ENCODE results near the gene PLSCR1. TPM values are rescaled to one million over a fixed set of nuclear protein-coding genes. Genes with fewer than 3 reads are reported as not detected.

The PLSCR1 gene
- total and polyA plus RNA-seq, 9 of the 15 experiments (the other 6 are each of a cell fraction or from before 2014, with no cell fraction given): 40.6 to 122 (median 69.1) TPM

GRCh38 chr3:146542179-146542578, 2.2 kb downstream of the PLSCR1 start:
- in situ Hi-C loops (cut with MboI): no loop called here
- POLR2A ChIA-PET: interaction anchor here (1.9 kb wide), 1 partner anchor 8 kb away, joined by 6 read pairs; no protein-coding TSS in a partner anchor
- CTCF ChIA-PET (ENCODE audit: low intra/inter-chr PET ratio): no interaction called here
- Histone ChIP-seq H3K27ac (ENCODE audit: extremely low read depth, low read depth, low read length) (no peak overlapping the region; the same call in 2 of the 3 replicates), H4K20me1 (replicated peaks; ENCODE audit: control insufficient read depth, insufficient read depth, low read length) (0 out of 2 replicates have a peak, but pooled peaks cover 5% of the 10 kb centered on the region), H3K4me1 (replicated peaks in 1 of 2; ENCODE audit: control insufficient read depth in 2 of 2, insufficient read depth in 2 of 2, low read length in 2 of 2) (peaks cover 4 to 28% of the 10 kb centered on the region in 2 experiments; a peak in 4 of 5 replicates), H3K27me3 (ENCODE audit: control insufficient read depth in 2 of 2, insufficient read depth in 2 of 2, low read length in 2 of 2) (no peaks in the 10 kb centered on the region), H2AFZ (ENCODE audit: low read depth, low read length) (no peak overlapping the region), H3K9me3 (replicated peaks; ENCODE audit: control insufficient read depth, insufficient read depth, low read depth, low read length) (no peaks in the 10 kb centered on the region), H3K36me3 (ENCODE audit: control insufficient read depth, insufficient read depth, low read length) (peaks cover 30% of the 10 kb centered on the region), H3K9me1 (ENCODE audit: control insufficient read depth, insufficient read depth, low read length) (no peaks in the 10 kb centered on the region), H3K9ac (ENCODE audit: insufficient read depth in 1 of 2, low read depth in 2 of 2, low read length in 2 of 2) (peak overlapping the region; percentile 34 to 73; a peak in 3 of 4 replicates), H3K4me3 (peak overlapping the region; percentile 92), H3K4me2 (ENCODE audit: insufficient read depth, low read length) (peak overlapping the region; percentile 83), H3K79me2 (ENCODE audit: control insufficient read depth, insufficient read depth, low read length) (peaks cover 81% of the 10 kb centered on the region)
- DNase-seq (ENCODE audit: extremely low read depth in 1 of 4, low spot score in 3 of 4) (no peak), FAIRE-seq (no peak), ATAC-seq (peak; percentile 3; the same call in 2 of the 3 replicates)
- TF ChIP-seq XRCC4 (IDR thresholded peaks at IDR 0.05; ENCODE audit: extremely low read depth, insufficient read depth, insufficient read length) (no peak), ZNF232 (CRISPR knock-in tag; IDR thresholded peaks at IDR 0.05) (no peak), YBX1 (IDR thresholded peaks at IDR 0.05) (no peak), CEBPG (CRISPR knock-in tag; IDR thresholded peaks at IDR 0.05) (no peak), CEBPG (tag; conservative IDR thresholded peaks at IDR 0.05 in 1 of 2, IDR thresholded peaks at IDR 0.05 in 1 of 2) (peak; percentile 50 to 83), CEBPB (tag; IDR thresholded peaks at IDR 0.05) (peak; percentile 75)
- WGBS (ENCODE audit: insufficient coverage, low coverage, missing lambda C conversion rate): 0% methylated on average over 2 of the region's 2 CpGs
- intact Hi-C loops (cut with micrococcal nuclease): loop anchor here (5.0 kb wide), 1 partner anchor 35 kb away; no protein-coding TSS in a partner anchor
- no TSS peak for BruUV-seq (replicated peaks)

- H3K4me3 ChIP-seq: no peak overlapping the region; the same call in 1 of the 2 replicates
- H3K4me2 ChIP-seq (ENCODE audit: insufficient read depth, low read length): no peak overlapping the region
- ChIA-PET POLR2A (interaction anchor here (0.9 kb wide), 1 partner anchor 10 kb away, joined by 5 read pairs; no protein-coding TSS in a partner anchor), CTCF (ENCODE audit: low intra/inter-chr PET ratio) (no interaction called here)
- ATAC-seq: no peak
- intact Hi-C loops (cut with micrococcal nuclease): loop anchor here (5.0 kb wide), 1 partner anchor 34 kb away; no protein-coding TSS in a partner anchor
- no peak overlapping the region for H3K27ac ChIP-seq (ENCODE audit: extremely low read depth, low read depth, low read length)
- DNase-seq (ENCODE audit: extremely low read depth in 1 of 4, low spot score in 3 of 4): no peak
- no peak for FAIRE-seq
- 75% methylated on average over 1 of the region's 1 CpG for WGBS (ENCODE audit: insufficient coverage, low coverage, missing lambda C conversion rate)
- peaks cover 89% of the 10 kb centered on the region for H3K79me2 ChIP-seq (ENCODE audit: control insufficient read depth, insufficient read depth, low read length)
- no peaks in the 10 kb centered on the region for H3K9me3 ChIP-seq (replicated peaks; ENCODE audit: control insufficient read depth, insufficient read depth, low read depth, low read length)
- BruUV-seq (replicated peaks): no TSS peak
- H3K9ac ChIP-seq (ENCODE audit: insufficient read depth in 1 of 2, low read depth in 2 of 2, low read length in 2 of 2): no peak overlapping the region
- no peak overlapping the region for H2AFZ ChIP-seq (ENCODE audit: low read depth, low read length)
- peaks cover 4 to 27% of the 10 kb centered on the region in 2 experiments; a peak in 4 of 5 replicates for H3K4me1 ChIP-seq (replicated peaks in 1 of 2; ENCODE audit: control insufficient read depth in 2 of 2, insufficient read depth in 2 of 2, low read length in 2 of 2)
- H4K20me1 ChIP-seq (replicated peaks; ENCODE audit: control insufficient read depth, insufficient read depth, low read length): 0 out of 2 replicates have a peak, but pooled peaks cover 5% of the 10 kb centered on the region
- H3K36me3 ChIP-seq (ENCODE audit: control insufficient read depth, insufficient read depth, low read length): peaks cover 33% of the 10 kb centered on the region
- no peaks in the 10 kb centered on the region for H3K27me3 ChIP-seq (ENCODE audit: control insufficient read depth in 2 of 2, insufficient read depth in 2 of 2, low read length in 2 of 2)
- H3K9me1 ChIP-seq (ENCODE audit: control insufficient read depth, insufficient read depth, low read length): no peaks in the 10 kb centered on the region
- in situ Hi-C loops (cut with MboI): no loop called here
- TF ChIP-seq MAFG (tag; conservative IDR thresholded peaks at IDR 0.05): peak; percentile 73
- no peak for TF ChIP-seq SFPQ (IDR thresholded peaks at IDR 0.05; ENCODE audit: low read depth, low read length)
- no peak for TF ChIP-seq CBX3 (IDR thresholded peaks at IDR 0.05; ENCODE audit: borderline replicate concordance in 1 of 2, low read length in 2 of 2)
- no peak for TF ChIP-seq FIP1L1 (IDR thresholded peaks at IDR 0.05; ENCODE audit: low read depth, low read length, poor library complexity, severe bottlenecking)
- TF ChIP-seq MEF2D (tag; conservative IDR thresholded peaks at IDR 0.05; ENCODE audit: low read depth): no peak
- TF ChIP-seq MAFF (IDR thresholded peaks at IDR 0.05; ENCODE audit: low read length): peak; percentile 49
- TF ChIP-seq ESRRB (CRISPR knock-in tag; IDR thresholded peaks at IDR 0.05; ENCODE audit: borderline replicate concordance): no peak
- no peak for TF ChIP-seq MCM5 (IDR thresholded peaks at IDR 0.05; ENCODE audit: low read depth)
These were observed 3.4 kb downstream of the PLSCR1 start for GRCh38 chr3:146540978-146541377.

Measured in K562 (cell line).